Vein endothelial cell (primary cell): Measurements from ENCODE around the gene RGPD5. TPM values are rescaled to one million over a fixed set of nuclear protein-coding genes. Genes with fewer than 3 reads are reported as not detected.

ENCODE experiments used
- total RNA-seq: library from RNA; depleted of rRNA; stranded (reverse); fragments of >200 nt; gene quantifications from 2 replicates; pipeline ENCODE4 v1.2.3, GENCODE V29; 2012

Gene RGPD5
- 29.4 and 47.7 TPM in 2 replicates for total RNA-seq

DNA sequence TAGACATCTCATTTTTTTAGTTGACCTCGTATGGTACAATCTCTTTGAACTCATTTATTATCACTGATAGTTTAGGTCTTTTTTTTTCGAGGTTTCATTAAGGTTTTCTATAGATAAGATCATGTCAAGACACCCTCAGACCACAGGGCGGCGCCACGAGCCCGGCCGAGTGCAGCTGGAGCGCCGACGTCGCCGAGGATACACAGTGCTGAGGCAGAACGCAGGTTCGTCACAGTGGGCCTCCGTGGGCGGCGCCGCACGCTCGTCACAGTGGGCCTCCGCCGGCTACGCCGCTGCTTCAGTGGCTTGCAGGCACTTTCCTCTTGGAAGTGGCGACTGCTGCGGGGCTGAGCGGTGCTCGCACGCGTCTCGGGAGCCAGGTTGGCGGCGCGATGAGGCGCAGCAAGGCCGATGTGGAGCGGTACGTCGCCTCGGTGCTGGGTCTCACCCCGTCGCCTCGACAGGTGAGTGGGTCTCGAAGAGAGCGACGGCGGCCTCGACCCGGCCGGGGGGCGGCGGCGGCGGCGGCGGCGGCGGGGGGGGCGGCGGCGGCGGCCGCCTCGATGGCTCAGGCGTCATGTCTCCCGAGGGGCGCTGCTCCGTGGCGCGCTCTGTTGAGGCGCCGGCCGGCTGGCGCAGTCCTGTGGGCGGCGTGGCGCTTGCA, at the start of gene RGPD5:
RGPD5 (plus strand) TSS at position 232 of the 664 bp plus-strand sequence; CDS start at position 393, 161 bp downstream.

DNA sequence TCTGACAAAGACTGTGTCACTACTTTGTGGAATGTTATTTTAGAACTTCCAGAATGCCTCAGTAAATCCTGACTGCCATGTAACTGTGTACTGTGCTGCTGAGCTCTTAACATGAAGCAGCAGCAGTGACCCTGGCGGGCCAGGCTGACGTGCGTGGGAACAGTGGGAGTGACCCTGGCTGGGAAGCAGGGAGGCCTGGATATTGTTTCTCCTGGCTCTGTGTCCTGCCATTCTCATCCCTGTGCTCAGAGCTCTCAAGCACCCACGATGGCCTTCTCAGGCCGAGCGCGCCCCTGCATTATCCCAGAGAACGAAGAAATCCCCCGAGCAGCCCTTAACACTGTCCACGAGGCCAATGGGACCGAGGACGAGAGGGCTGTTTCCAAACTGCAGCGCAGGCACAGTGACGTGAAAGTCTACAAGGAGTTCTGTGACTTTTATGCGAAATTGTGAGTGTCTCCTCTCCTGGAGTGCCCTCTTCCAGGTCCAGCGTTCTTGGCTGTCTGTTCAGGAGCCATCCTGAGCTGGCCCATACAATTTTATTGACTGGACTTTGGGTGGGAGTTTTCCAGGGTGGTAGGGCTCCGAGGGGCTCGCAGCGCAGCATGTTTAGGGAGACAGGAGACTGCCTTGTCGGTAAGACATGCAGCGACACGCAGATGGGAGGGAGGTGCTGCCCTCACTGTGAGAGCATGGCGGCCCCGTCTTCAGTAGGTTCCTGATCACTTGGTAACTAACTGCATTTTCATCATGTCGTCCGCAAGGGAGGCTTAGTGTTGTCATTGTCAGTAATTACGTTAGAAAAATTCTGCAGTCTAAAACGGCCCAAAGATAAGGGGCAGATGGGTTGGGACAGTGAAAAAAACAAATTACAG, 104.6 kb downstream of the RGPD5 start, which contains the start of gene LIMS3:
LIMS3 (plus strand) TSS at position 227 of the 875 bp plus-strand sequence; CDS start at position 268, 41 bp downstream.

Other genes starting within 250 kb of the RGPD5 start
- 70.9 and 115 TPM in 2 replicates for gene SEPTIN10, start 180.3 kb upstream of the RGPD5 start, total RNA-seq
- gene SOWAHC, start 179.9 kb upstream of the RGPD5 start, total RNA-seq = 2.9 and 6.2 TPM in 2 replicates
- gene LIMS3, start 104.4 kb downstream of the RGPD5 start, total RNA-seq = 16.0 and 34.9 TPM in 2 replicates